ENCODE measurements around the gene RNF224.

The RNF224 gene

DNA sequence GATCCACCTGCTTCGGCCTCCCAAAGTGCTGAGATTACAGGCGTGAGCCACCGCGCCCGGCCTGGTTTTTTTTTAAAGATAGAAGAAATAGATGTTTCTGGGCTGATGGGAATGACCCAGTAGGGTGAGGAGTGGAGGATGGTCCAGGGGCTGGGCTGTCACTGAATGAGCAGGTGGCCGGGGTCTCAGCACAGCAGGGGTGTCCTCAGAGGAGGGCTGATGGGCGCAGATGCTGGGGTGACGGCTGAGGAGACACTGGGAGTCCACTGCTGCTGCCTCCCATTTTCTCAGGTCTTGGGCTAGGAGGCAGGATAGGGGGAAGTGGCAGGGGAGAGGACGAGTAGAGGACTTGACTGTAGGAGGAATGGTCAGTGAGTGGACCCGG, 47.9 kb downstream of the RNF224 start:
- DNase-seq = no peak

GRCh38 chr9:137275588-137276472, 48.5 kb downstream of the RNF224 start:
- DNase-seq = no peak

DNA sequence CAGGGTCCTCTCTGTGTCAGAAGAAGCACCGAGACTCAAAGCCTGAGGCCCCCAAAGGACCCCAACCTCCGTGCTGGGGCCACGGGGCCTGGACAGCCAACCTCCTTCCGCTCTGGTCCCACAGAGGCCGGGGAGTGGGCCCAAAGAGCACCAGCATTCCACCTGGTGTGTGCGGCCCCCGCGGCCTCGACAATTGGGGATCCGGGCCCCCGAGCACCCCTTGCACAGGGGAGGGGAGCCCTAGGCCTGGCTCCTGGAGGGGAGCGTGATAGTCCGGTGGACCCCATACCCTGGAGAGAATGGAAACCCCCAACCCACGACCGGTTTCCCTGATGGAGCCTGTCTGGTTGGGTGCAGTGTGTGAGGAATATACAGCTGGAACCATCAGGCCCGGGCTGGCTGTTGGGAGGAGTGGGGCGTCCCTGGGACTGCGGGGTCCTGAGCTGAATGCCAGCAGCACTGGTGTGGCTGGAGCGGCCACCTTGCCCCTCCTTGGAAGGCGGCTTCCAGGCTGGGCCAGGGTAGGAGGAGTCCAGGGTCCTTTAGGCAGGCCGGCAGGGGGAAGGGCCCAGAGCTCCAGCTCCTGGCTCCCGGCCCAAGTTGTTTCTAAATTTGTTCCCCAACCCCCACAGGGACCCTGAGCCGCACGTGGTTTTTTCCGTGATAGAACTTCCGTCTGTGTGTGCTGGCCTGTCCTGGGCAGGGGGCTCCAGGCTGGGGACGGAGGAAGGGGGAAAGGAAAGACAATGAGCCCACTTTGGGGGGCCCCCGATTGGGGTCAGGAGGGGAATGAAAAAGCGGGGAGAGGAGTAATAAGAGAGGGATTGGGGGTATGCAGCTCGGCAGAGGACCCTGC, 49.4 kb downstream of the RNF224 start:
- DNase-seq = no peak

GRCh38 chr9:137277329-137278041, 50.2 kb downstream of the RNF224 start, which contains the start of gene TOR4A:
TSS of gene TOR4A (plus strand) at chr9:137277726. CDS start at chr9:137278690, 964 bp downstream.
- DNase-seq = no peak

DNA sequence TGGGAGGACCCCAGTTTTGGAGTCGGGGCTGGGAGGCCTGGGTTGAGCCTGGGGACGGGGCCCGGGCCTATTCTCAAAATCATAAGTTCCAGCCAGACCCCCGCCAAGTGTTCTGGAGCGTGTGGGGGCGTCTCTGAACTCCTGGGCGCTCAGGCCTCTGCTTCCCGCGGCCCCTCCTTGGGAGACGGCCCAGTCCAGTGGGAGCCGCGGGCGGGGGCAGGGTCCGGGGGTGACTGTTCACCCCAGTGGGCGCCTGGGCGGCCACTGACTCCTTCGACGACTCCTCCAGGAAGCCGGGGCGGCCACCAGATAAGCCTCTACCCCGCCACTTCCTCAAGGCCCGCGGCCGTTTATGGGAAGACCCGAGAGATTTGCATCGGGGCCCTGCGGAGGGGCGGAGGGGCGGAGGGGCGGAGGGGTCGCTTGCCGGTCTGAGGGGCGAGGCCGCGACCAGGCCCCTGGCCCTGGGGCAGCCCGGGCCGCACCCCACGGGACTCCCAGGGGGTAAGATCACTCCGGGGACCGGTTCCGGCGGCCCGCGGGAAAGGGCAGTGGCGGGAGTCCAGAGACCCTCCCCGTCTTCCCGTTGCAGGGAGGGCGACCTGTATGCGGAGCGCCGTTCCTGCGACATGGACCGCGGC, 50.9 kb downstream of the RNF224 start:
- no peak for DNase-seq

Measured in NCI-H446 (cell line).